Amniotic epithelial cell (primary cell): ENCODE results near the gene TIAL1.

Source experiments
- DNase-seq: peaks from one replicate; pipeline ENCODE4 v3.0.0-alpha.2; 2010; ENCODE audit warnings: low read depth

Gene TIAL1

GRCh38 chr10:119528663-119529237 is 68.0 kb downstream of the TIAL1 start:
- DNase-seq = peak; percentile 31

- DNase-seq = no peak
Measured at GRCh38 chr10:119526621-119527592, 69.9 kb downstream of the TIAL1 start.

DNA sequence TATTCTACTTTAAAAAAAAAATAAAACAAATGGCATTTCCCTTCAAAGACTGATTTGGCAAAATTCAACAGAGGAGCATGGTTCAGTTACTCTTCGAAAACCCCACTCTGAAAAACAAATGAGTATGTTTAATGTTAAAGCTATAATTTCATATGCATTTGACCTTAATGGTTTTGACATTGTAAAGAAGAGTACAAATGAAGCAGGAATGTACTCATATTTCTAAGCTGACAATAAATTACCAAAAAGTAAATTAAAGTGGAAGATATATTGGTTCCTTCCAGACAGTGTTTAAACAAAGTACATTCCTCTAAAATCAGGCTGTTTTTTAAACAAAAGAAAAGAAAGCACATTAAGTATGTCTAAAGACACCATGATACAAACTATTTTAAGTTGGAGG is 70.6 kb downstream of the TIAL1 start:
- DNase-seq = no peak

DNA sequence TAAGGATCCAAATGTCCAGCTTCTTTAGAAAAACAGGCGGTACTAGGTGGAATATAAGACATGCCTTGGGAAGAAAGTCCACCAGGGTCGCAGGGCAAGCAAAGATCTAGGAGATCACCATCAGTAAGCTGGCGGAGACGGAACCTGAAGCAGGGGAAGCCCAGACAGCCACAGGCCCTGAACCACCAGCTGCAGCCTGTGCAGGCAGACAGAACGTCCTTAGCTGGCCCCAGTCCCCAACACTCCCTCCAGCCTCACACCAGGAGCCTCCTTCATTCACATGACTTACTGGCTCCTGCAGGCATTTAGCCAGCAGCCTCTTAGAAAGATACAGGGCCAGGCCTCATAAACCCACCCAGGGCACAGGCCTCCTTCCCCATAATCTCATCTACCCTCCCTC is 71.6 kb downstream of the TIAL1 start:
- no peak for DNase-seq

- DNase-seq = no peak
Measured at GRCh38 chr10:119524720-119525070, 72.1 kb downstream of the TIAL1 start.

GRCh38 chr10:119523895-119524719 is 72.7 kb downstream of the TIAL1 start:
- no peak for DNase-seq
